Cardiac fibroblast (primary cell): ENCODE measurements around the gene NELFCD.
"Not testable (repeated sequence)": the region's sequence is repeated elsewhere in the genome, so short reads cannot be mapped to it uniquely, and the experiment has no call there.

Experiments used
- DNase-seq, 2 donors: peaks; one replicate each; pipeline versions ENCODE4 v3.0.0 to v3.0.0-alpha.2; 2010; ENCODE audit warnings: low read depth in 2 of 2
- H3K4me3 ChIP-seq, 2 donors: replicated peaks in 1 of 2; 1 replicate in 1 of 2; 2 replicates in 1 of 2; pipeline ENCODE4 v1.5.1; 2011; ENCODE audit warnings: low read depth in 2 of 2, low read length in 2 of 2, mild to moderate bottlenecking in 2 of 2, moderate library complexity in 1 of 2
- CTCF ChIP-seq: IDR thresholded peaks from one replicate; pipeline ENCODE4 v1.5.1; 2011; ENCODE audit warnings: low read depth, mild to moderate bottlenecking, low read length, inconsistent platforms

NELFCD gene

GRCh38 chr20:58973866-58974265 lies 7.2 kb upstream of the NELFCD start:
- no peak for DNase-seq
- no peak for TF ChIP-seq CTCF
- no peak overlapping the region for H3K4me3 ChIP-seq

GRCh38 chr20:58975353-58975752 lies 5.7 kb upstream of the NELFCD start:
- no peak for DNase-seq
- no peak for TF ChIP-seq CTCF

GRCh38 chr20:58976061-58976730 lies 4.9 kb upstream of the NELFCD start:
- TF ChIP-seq CTCF = no peak
- no peak overlapping the region for H3K4me3 ChIP-seq
- no peak for DNase-seq

More at GRCh38 chr20:58975353-58975752, 5.7 kb upstream of the NELFCD start:
- no peak overlapping the region for H3K4me3 ChIP-seq

GRCh38 chr20:58978351-58979190 lies 2.5 kb upstream of the NELFCD start:
- no peak overlapping the region for H3K4me3 ChIP-seq
- no peak for DNase-seq
- TF ChIP-seq CTCF = no peak

- peak overlapping the region; percentile 56 to 71 for H3K4me3 ChIP-seq
- TF ChIP-seq CTCF = no peak
- DNase-seq = peak; percentile 17 to 33
Measured at GRCh38 chr20:58981628-58982364, 740 bp downstream of the NELFCD start.

- DNase-seq = no peak
- no peak for TF ChIP-seq CTCF
- H3K4me3 ChIP-seq = peak overlapping the region in 1 of 2 donors; percentile 71
Measured at GRCh38 chr20:58982406-58983114, 1.5 kb downstream of the NELFCD start.

- H3K4me3 ChIP-seq, DNase-seq: not testable (repeated sequence)
Measured at GRCh38 chr20:58983115-58983468, 2.0 kb downstream of the NELFCD start.
